Measurements from ENCODE around the gene MAPK6. TPM values are rescaled to one million over a fixed set of nuclear protein-coding genes. Genes with fewer than 3 reads are reported as not detected.

MAPK6 gene
- polyA plus RNA-seq, 1 donor (not counting 4 experiments of a cell fraction or from before 2014, with no cell fraction given): 103 TPM

DNA sequence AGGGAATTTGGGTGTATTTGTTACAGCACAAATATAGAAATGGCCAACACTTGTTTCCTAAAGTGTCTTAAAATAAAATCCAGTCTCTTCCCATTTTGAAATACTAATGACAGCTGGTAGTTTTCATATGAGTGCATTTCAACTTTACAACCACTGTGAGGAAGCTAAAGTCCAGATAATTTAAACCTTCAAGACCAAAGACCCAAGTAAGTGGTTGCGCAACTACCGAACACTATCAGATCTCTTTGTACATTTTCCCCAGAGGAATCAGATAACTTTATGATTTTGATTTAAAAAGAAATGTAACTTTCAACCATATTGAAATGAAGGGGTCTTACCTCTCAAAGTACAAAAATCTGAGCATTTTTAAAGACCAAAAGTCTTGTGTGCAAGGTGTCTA lies 79.3 kb downstream of the MAPK6 start:
- H3K79me2 ChIP-seq (ENCODE audit: control insufficient read depth, insufficient read depth, low read length): no peaks in the 10 kb centered on the region
- no peak overlapping the region for H2AFZ ChIP-seq (ENCODE audit: control insufficient read depth, low read length)
- H3K27me3 ChIP-seq (ENCODE audit: control insufficient read depth, extremely low read depth, insufficient read depth, low read length): no peaks in the 10 kb centered on the region
- no peak overlapping the region for H3K4me3 ChIP-seq (ENCODE audit: control insufficient read depth in 2 of 3, extremely low read depth in 1 of 3, insufficient read depth in 2 of 3, low read depth in 1 of 3, low read length in 3 of 3)
- H3K4me1 ChIP-seq (ENCODE audit: control insufficient read depth, extremely low read depth, insufficient read depth, low read length): peaks cover 34% of the 10 kb centered on the region
- no peak overlapping the region for H3K27ac ChIP-seq (ENCODE audit: control insufficient read depth, insufficient read depth, low read length)
- no peaks in the 10 kb centered on the region for H3K9me1 ChIP-seq (ENCODE audit: control insufficient read depth, extremely low read depth, insufficient read depth, low read length)
- no peak for FAIRE-seq
- no peak overlapping the region for H3K4me2 ChIP-seq (ENCODE audit: control insufficient read depth, extremely low read depth, insufficient read depth, low read depth, low read length)
- no peak for DNase-seq (ENCODE audit: low read depth, low spot score)
- TF ChIP-seq, protein P1, sequence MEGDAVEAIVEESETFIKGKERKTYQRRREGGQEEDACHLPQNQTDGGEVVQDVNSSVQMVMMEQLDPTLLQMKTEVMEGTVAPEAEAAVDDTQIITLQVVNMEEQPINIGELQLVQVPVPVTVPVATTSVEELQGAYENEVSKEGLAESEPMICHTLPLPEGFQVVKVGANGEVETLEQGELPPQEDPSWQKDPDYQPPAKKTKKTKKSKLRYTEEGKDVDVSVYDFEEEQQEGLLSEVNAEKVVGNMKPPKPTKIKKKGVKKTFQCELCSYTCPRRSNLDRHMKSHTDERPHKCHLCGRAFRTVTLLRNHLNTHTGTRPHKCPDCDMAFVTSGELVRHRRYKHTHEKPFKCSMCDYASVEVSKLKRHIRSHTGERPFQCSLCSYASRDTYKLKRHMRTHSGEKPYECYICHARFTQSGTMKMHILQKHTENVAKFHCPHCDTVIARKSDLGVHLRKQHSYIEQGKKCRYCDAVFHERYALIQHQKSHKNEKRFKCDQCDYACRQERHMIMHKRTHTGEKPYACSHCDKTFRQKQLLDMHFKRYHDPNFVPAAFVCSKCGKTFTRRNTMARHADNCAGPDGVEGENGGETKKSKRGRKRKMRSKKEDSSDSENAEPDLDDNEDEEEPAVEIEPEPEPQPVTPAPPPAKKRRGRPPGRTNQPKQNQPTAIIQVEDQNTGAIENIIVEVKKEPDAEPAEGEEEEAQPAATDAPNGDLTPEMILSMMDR (optimal IDR thresholded peaks at IDR 0.05 in 1 of 3, IDR thresholded peaks at IDR 0.05 in 1 of 3, conservative IDR thresholded peaks at IDR 0.05 in 1 of 3; ENCODE audit: extremely low read depth in 1 of 3, insufficient read depth in 2 of 3, low read length in 3 of 3): no peak
- no peak for TF ChIP-seq EZH2 (IDR thresholded peaks at IDR 0.05; ENCODE audit: low read length)
- no peak overlapping the region for H3K9ac ChIP-seq (ENCODE audit: control insufficient read depth, extremely low read depth, insufficient read depth, low read length)
- no peaks in the 10 kb centered on the region for H3K9me3 ChIP-seq (ENCODE audit: control insufficient read depth, low read depth, low read length)
- no peaks in the 10 kb centered on the region for H3K36me3 ChIP-seq (ENCODE audit: control insufficient read depth in 2 of 2, extremely low read depth in 1 of 2, insufficient read depth in 2 of 2, low read length in 2 of 2)
- dilution Hi-C loops (cut with MboI; ENCODE audit: extremely low pct_ligation_motif_present, low sequenced_read_pairs): no loop called here
- no peaks in the 10 kb centered on the region for H4K20me1 ChIP-seq (ENCODE audit: control insufficient read depth, extremely low read depth, insufficient read depth, low read length)

- no peak overlapping the region for H3K4me2 ChIP-seq (ENCODE audit: control insufficient read depth, extremely low read depth, insufficient read depth, low read depth, low read length)
Measured at GRCh38 chr15:52099651-52100272, 80.7 kb downstream of the MAPK6 start.

More at GRCh38 chr15:52099651-52100272, 80.7 kb downstream of the MAPK6 start:
- H3K27me3 ChIP-seq (ENCODE audit: control insufficient read depth, extremely low read depth, insufficient read depth, low read length): no peaks in the 10 kb centered on the region
- peaks cover 31% of the 10 kb centered on the region for H3K4me1 ChIP-seq (ENCODE audit: control insufficient read depth, extremely low read depth, insufficient read depth, low read length)
- TF ChIP-seq EZH2 (IDR thresholded peaks at IDR 0.05; ENCODE audit: low read length): no peak
- TF ChIP-seq, protein P1 (optimal IDR thresholded peaks at IDR 0.05 in 1 of 3, IDR thresholded peaks at IDR 0.05 in 1 of 3, conservative IDR thresholded peaks at IDR 0.05 in 1 of 3; ENCODE audit: extremely low read depth in 1 of 3, insufficient read depth in 2 of 3, low read length in 3 of 3): no peak
- H4K20me1 ChIP-seq (ENCODE audit: control insufficient read depth, extremely low read depth, insufficient read depth, low read length): no peaks in the 10 kb centered on the region
- H2AFZ ChIP-seq (ENCODE audit: control insufficient read depth, low read length): no peak overlapping the region
- FAIRE-seq (no peak), DNase-seq (ENCODE audit: low read depth, low spot score) (no peak)
- H3K4me3 ChIP-seq (ENCODE audit: control insufficient read depth in 2 of 3, extremely low read depth in 1 of 3, insufficient read depth in 2 of 3, low read depth in 1 of 3, low read length in 3 of 3): no peak overlapping the region
- H3K36me3 ChIP-seq (ENCODE audit: control insufficient read depth in 2 of 2, extremely low read depth in 1 of 2, insufficient read depth in 2 of 2, low read length in 2 of 2): no peaks in the 10 kb centered on the region
- H3K9me1 ChIP-seq (ENCODE audit: control insufficient read depth, extremely low read depth, insufficient read depth, low read length): no peaks in the 10 kb centered on the region
- dilution Hi-C loops (cut with MboI; ENCODE audit: extremely low pct_ligation_motif_present, low sequenced_read_pairs): no loop called here
- no peak overlapping the region for H3K9ac ChIP-seq (ENCODE audit: control insufficient read depth, extremely low read depth, insufficient read depth, low read length)
- no peak overlapping the region for H3K27ac ChIP-seq (ENCODE audit: control insufficient read depth, insufficient read depth, low read length)
- no peaks in the 10 kb centered on the region for H3K9me3 ChIP-seq (ENCODE audit: control insufficient read depth, low read depth, low read length)
- H3K79me2 ChIP-seq (ENCODE audit: control insufficient read depth, insufficient read depth, low read length): no peaks in the 10 kb centered on the region
